Measurements from ENCODE around the gene NR2C2AP. TPM values are rescaled to one million over a fixed set of nuclear protein-coding genes. Genes with fewer than 3 reads are reported as not detected.
A peak's percentile ranks its signal among the peaks of the same experiment; 100 is the strongest.
"Not testable (repeated sequence)": the region's sequence is repeated elsewhere in the genome, so short reads cannot be mapped to it uniquely, and the experiment has no call there.

Gene NR2C2AP
- total RNA-seq, 1 donor from 2014 or later = 9.4 TPM

- no peak for DNase-seq (ENCODE audit: low spot score in 2 of 2, unreplicated experiment in 2 of 2)
- H3K9me3 Mint-ChIP-seq = no peaks in the 10 kb centered on the region
- no peaks in the 10 kb centered on the region for H3K27me3 Mint-ChIP-seq (ENCODE audit: low read depth)
- H3K36me3 Mint-ChIP-seq = peaks cover 26% of the 10 kb centered on the region
- no peak overlapping the region for H3K4me3 Mint-ChIP-seq
- TF ChIP-seq CTCF (IDR thresholded peaks at IDR 0.05; ENCODE audit: unreplicated experiment) = no peak
- H3K4me1 Mint-ChIP-seq = no peaks in the 10 kb centered on the region
- no peak overlapping the region for H3K27ac Mint-ChIP-seq
These were observed 23.4 kb downstream of the NR2C2AP start for GRCh38 chr19:19179548-19180441.

GRCh38 chr19:19176950-19177349, 26.3 kb downstream of the NR2C2AP start:
- no peaks in the 10 kb centered on the region for H3K27me3 Mint-ChIP-seq (ENCODE audit: low read depth)
- H3K9me3 Mint-ChIP-seq = no peaks in the 10 kb centered on the region
- DNase-seq (ENCODE audit: low spot score in 2 of 2, unreplicated experiment in 2 of 2) = no peak

GRCh38 chr19:19173243-19173642, 30.0 kb downstream of the NR2C2AP start:
- DNase-seq (ENCODE audit: low spot score in 2 of 2, unreplicated experiment in 2 of 2); H3K9me3 Mint-ChIP-seq; H3K27ac Mint-ChIP-seq; H3K4me3 Mint-ChIP-seq; H3K36me3 Mint-ChIP-seq: not testable (repeated sequence)
- H3K4me1 Mint-ChIP-seq = peaks cover 19% of the 10 kb centered on the region
- peaks cover 19% of the 10 kb centered on the region for H3K27me3 Mint-ChIP-seq (ENCODE audit: low read depth)

More at GRCh38 chr19:19176950-19177349, 26.3 kb downstream of the NR2C2AP start:
- Mint-ChIP-seq H3K36me3 (peaks cover 18% of the 10 kb centered on the region), H3K27ac (no peak overlapping the region), H3K4me1 (no peaks in the 10 kb centered on the region), H3K4me3 (no peak overlapping the region)
- no peak for TF ChIP-seq CTCF (IDR thresholded peaks at IDR 0.05; ENCODE audit: unreplicated experiment)

GRCh38 chr19:19171821-19172532, 31.2 kb downstream of the NR2C2AP start:
- H3K36me3 Mint-ChIP-seq = peaks cover 2% of the 10 kb centered on the region
- no peak overlapping the region for H3K4me3 Mint-ChIP-seq
- H3K27me3 Mint-ChIP-seq (ENCODE audit: low read depth) = peaks cover 19% of the 10 kb centered on the region
- no peak for DNase-seq (ENCODE audit: low spot score in 2 of 2, unreplicated experiment in 2 of 2)
- no peak overlapping the region for H3K27ac Mint-ChIP-seq
- TF ChIP-seq CTCF (IDR thresholded peaks at IDR 0.05; ENCODE audit: unreplicated experiment) = no peak
- H3K4me1 Mint-ChIP-seq = peaks cover 19% of the 10 kb centered on the region
- H3K9me3 Mint-ChIP-seq = no peaks in the 10 kb centered on the region

GRCh38 chr19:19170873-19171672, 32.1 kb downstream of the NR2C2AP start:
- TF ChIP-seq CTCF (IDR thresholded peaks at IDR 0.05; ENCODE audit: unreplicated experiment) = no peak
- no peak for DNase-seq (ENCODE audit: low spot score in 2 of 2, unreplicated experiment in 2 of 2)
- Mint-ChIP-seq H3K4me1 (peaks cover 19% of the 10 kb centered on the region), H3K4me3 (peak overlapping the region; percentile 52), H3K27me3 (ENCODE audit: low read depth) (peaks cover 19% of the 10 kb centered on the region), H3K36me3 (no peaks in the 10 kb centered on the region), H3K27ac (no peak overlapping the region), H3K9me3 (no peaks in the 10 kb centered on the region)

All from mesothelial cell of epicardium (in vitro differentiated cells).